ENCODE data around the gene SLC16A9. TPM values are rescaled to one million over a fixed set of nuclear protein-coding genes. Genes with fewer than 3 reads are reported as not detected.

Gene SLC16A9
- total RNA-seq, 1 experiment from 2014 or later, result 5.9 TPM

DNA sequence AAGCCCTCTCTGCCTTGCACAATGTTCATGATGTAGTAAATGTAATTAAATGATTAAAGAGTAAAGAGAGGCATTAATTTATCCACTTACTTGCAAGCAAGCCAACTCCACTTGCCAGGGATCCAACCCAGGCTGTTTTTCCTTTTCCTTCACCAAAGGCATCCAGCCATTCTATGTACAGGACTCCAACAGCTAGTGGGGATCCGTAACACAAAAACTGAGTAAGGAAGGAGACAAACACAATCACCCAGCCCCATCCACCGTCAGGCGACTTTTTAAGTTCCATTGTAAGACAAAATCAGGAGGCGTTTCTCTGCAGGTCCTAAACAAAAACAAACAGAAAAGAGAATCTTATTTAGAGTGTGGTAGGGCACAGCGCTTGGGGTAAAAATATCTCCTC, 25.6 kb downstream of the SLC16A9 start:
- H3K27me3 ChIP-seq (ENCODE audit: insufficient read depth, low read length), result no peaks in the 10 kb centered on the region
- peaks cover 0 to 10% of the 10 kb centered on the region in 2 experiments; a peak in 2 of 4 replicates for H3K4me1 ChIP-seq (ENCODE audit: control insufficient read depth in 1 of 2, insufficient read depth in 2 of 2, low read length in 2 of 2)
- CTCF ChIA-PET, result no interaction called here
- H2AFZ ChIP-seq (ENCODE audit: low read depth, low read length, poor library complexity, severe bottlenecking), result no peak overlapping the region
- no TSS peak for BruUV-seq (replicated peaks)
- no peak overlapping the region for H3K4me2 ChIP-seq (ENCODE audit: low read length)
- RAD21 ChIA-PET (ENCODE audit: low non-redundant PET in 1 of 2, low total read pairs in 2 of 2, uncharacterized antibody in 2 of 2, unreplicated experiment in 2 of 2), result no interaction called here
- TF ChIP-seq POLR2AphosphoS5 (IDR thresholded peaks at IDR 0.05; ENCODE audit: low read depth, low read length) (no peak), ZNF274 (IDR thresholded peaks at IDR 0.05; ENCODE audit: low read depth, low read length) (no peak), POLR2A (IDR thresholded peaks at IDR 0.05; ENCODE audit: borderline replicate concordance, extremely low read depth, insufficient read depth, insufficient read length) (no peak), EZH2phosphoT487 (IDR thresholded peaks at IDR 0.05; ENCODE audit: borderline replicate concordance) (no peak), SIN3A (IDR thresholded peaks at IDR 0.05; ENCODE audit: low read depth) (no peak), CBX3 (IDR thresholded peaks at IDR 0.05; ENCODE audit: low read depth) (no peak), EGR1 (IDR thresholded peaks at IDR 0.05; ENCODE audit: low read depth) (no peak), FOSL1 (IDR thresholded peaks at IDR 0.05; ENCODE audit: low read depth) (no peak), CEBPB (IDR thresholded peaks at IDR 0.05; ENCODE audit: low read depth) (no peak)
- TF ChIP-seq, protein P1, sequence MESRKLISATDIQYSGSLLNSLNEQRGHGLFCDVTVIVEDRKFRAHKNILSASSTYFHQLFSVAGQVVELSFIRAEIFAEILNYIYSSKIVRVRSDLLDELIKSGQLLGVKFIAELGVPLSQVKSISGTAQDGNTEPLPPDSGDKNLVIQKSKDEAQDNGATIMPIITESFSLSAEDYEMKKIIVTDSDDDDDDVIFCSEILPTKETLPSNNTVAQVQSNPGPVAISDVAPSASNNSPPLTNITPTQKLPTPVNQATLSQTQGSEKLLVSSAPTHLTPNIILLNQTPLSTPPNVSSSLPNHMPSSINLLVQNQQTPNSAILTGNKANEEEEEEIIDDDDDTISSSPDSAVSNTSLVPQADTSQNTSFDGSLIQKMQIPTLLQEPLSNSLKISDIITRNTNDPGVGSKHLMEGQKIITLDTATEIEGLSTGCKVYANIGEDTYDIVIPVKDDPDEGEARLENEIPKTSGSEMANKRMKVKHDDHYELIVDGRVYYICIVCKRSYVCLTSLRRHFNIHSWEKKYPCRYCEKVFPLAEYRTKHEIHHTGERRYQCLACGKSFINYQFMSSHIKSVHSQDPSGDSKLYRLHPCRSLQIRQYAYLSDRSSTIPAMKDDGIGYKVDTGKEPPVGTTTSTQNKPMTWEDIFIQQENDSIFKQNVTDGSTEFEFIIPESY (IDR thresholded peaks at IDR 0.05; ENCODE audit: extremely low read depth, insufficient replicate concordance, low read length), result no peak
- no peaks in the 10 kb centered on the region for H3K36me3 ChIP-seq (ENCODE audit: control insufficient read depth in 1 of 2, insufficient read depth in 2 of 2, low read length in 2 of 2)
- ATAC-seq (no peak), DNase-seq (ENCODE audit: low read depth, low spot score) (no peak)
- POLR2A ChIA-PET, result no interaction called here
- H3K9me3 ChIP-seq (ENCODE audit: control insufficient read depth in 1 of 2, insufficient read depth in 1 of 2, low read depth in 1 of 2, low read length in 2 of 2), result no peaks in the 10 kb centered on the region
- H3K79me2 ChIP-seq (ENCODE audit: insufficient read depth, low read length), result no peaks in the 10 kb centered on the region
- H4K20me1 ChIP-seq (ENCODE audit: insufficient read depth), result no peaks in the 10 kb centered on the region
- no peak overlapping the region for H3K4me3 ChIP-seq (replicated peaks in 1 of 2; ENCODE audit: low read depth in 1 of 2, low read length in 2 of 2)
- intact Hi-C loops (cut with micrococcal nuclease), result no loop called here
- H3K27ac ChIP-seq (ENCODE audit: low read depth, low read length), result no peak overlapping the region
- no peaks in the 10 kb centered on the region for H3K9me2 ChIP-seq (ENCODE audit: insufficient read depth)
- H3K9ac ChIP-seq (ENCODE audit: low read length), result no peak overlapping the region
